RWPE2 (cell line): Measurements from ENCODE around the gene YWHAE.

Experiments used
- ATAC-seq: fragments of 200-7000 bp; cut with Tn5 transposase; 3 replicates; pipeline ENCODE4 v1.9.1; 2021; ENCODE audit warnings: low read depth
- DNase-seq: peaks from one replicate; pipeline ENCODE4 v3.0.0-alpha.2; 2020; ENCODE audit warnings: low spot score
- H3K27ac ChIP-seq: fragments of 450-650 bp; 2 replicates; pipeline ENCODE4 v1.5.1; 2017; ENCODE audit warnings: mild to moderate bottlenecking; ENCODE audit not compliant: poor library complexity, severe bottlenecking
- H3K27me3 ChIP-seq: fragments of 250-450 bp; sonication (Bioruptor Pico); 2 replicates; pipeline ENCODE4 v1.5.1; 2021; ENCODE audit warnings: mild to moderate bottlenecking, moderate library complexity; ENCODE audit not compliant: insufficient read depth, poor library complexity, severe bottlenecking
- H3K36me3 ChIP-seq: fragments of 250-450 bp; sonication (Bioruptor Pico); 2 replicates; pipeline ENCODE4 v1.5.1; 2020; ENCODE audit warnings: low read depth, mild to moderate bottlenecking, moderate library complexity
- H3K4me1 ChIP-seq: fragments of 250-450 bp; sonication (Bioruptor Pico); 2 replicates; pipeline ENCODE4 v1.5.1; 2021; ENCODE audit warnings: mild to moderate bottlenecking, moderate library complexity; ENCODE audit not compliant: insufficient read depth, poor library complexity, severe bottlenecking
- H3K4me3 ChIP-seq: fragments of 250-450 bp; sonication (Bioruptor Pico); 2 replicates; pipeline ENCODE4 v1.5.1; 2021; ENCODE audit warnings: mild to moderate bottlenecking, moderate library complexity; ENCODE audit not compliant: severe bottlenecking
- H3K9me3 ChIP-seq: fragments of 250-450 bp; sonication (Bioruptor Pico); 2 replicates; pipeline ENCODE4 v1.5.1; 2021; ENCODE audit warnings: mild to moderate bottlenecking, moderate library complexity; ENCODE audit not compliant: severe bottlenecking
- TF ChIP-seq, protein P1 (sequence below): fragments of 450-650 bp; IDR thresholded peaks from one replicate; pipeline ENCODE4 v1.5.1; 2017; ENCODE audit warnings: mild to moderate bottlenecking, moderate library complexity; ENCODE audit not compliant: poor library complexity, severe bottlenecking

The YWHAE gene

DNA sequence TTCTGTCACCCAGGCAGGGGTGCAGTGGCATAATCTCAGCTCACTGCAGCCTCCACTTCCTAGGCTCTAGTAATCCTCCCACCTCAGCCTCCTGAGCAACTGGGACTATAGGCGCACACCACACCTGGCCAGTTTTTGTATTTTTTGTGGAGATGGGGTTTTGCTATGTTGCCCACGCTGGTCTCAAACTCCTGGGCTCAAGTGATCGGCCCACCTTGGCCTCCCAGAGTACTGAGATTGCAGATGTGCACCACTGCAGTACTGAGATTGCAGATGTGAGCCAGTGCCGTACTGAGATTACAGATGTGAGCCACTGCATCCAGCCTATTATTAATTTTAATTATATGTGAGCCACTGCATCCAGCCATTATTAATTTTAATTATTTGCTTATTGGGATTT is 42.2 kb upstream of the YWHAE start:
- DNase-seq (no peak), ATAC-seq (no peak)
- Histone ChIP-seq H3K36me3 (peaks cover 22% of the 10 kb centered on the region), H3K9me3 (no peaks in the 10 kb centered on the region), H3K27me3 (no peaks in the 10 kb centered on the region), H3K4me1 (no peaks in the 10 kb centered on the region), H3K4me3 (no peak overlapping the region), H3K27ac (no peak overlapping the region)
- TF ChIP-seq, protein P1, sequence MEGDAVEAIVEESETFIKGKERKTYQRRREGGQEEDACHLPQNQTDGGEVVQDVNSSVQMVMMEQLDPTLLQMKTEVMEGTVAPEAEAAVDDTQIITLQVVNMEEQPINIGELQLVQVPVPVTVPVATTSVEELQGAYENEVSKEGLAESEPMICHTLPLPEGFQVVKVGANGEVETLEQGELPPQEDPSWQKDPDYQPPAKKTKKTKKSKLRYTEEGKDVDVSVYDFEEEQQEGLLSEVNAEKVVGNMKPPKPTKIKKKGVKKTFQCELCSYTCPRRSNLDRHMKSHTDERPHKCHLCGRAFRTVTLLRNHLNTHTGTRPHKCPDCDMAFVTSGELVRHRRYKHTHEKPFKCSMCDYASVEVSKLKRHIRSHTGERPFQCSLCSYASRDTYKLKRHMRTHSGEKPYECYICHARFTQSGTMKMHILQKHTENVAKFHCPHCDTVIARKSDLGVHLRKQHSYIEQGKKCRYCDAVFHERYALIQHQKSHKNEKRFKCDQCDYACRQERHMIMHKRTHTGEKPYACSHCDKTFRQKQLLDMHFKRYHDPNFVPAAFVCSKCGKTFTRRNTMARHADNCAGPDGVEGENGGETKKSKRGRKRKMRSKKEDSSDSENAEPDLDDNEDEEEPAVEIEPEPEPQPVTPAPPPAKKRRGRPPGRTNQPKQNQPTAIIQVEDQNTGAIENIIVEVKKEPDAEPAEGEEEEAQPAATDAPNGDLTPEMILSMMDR, result no peak

DNA sequence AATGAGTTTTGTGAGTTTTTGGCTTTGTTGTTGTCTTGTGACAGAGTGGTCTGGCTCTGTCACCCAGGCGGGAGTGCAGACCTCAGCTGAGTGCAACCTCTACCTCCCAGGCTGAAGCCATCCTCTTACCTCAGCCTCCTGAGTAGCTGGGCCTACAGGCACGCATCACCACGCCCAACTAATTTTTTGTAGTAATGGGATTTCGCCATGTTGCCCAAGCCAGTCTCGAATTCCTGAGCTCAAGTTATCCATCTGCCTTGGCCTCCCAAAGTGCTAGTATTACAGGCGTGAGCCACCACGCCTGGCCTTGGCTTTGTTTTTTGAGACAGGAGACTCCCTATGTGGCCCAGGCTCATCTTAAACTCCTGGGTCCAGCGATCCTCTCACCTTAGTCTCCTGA is 40.9 kb upstream of the YWHAE start:
- H3K36me3 ChIP-seq, result peaks cover 29% of the 10 kb centered on the region
- TF ChIP-seq, protein P1, result no peak
- ATAC-seq, result no peak
- no peaks in the 10 kb centered on the region for H3K9me3 ChIP-seq
- no peaks in the 10 kb centered on the region for H3K4me1 ChIP-seq
- H3K4me3 ChIP-seq, result no peak overlapping the region
- no peak for DNase-seq
- H3K27ac ChIP-seq, result no peak overlapping the region
- H3K27me3 ChIP-seq, result no peaks in the 10 kb centered on the region

DNA sequence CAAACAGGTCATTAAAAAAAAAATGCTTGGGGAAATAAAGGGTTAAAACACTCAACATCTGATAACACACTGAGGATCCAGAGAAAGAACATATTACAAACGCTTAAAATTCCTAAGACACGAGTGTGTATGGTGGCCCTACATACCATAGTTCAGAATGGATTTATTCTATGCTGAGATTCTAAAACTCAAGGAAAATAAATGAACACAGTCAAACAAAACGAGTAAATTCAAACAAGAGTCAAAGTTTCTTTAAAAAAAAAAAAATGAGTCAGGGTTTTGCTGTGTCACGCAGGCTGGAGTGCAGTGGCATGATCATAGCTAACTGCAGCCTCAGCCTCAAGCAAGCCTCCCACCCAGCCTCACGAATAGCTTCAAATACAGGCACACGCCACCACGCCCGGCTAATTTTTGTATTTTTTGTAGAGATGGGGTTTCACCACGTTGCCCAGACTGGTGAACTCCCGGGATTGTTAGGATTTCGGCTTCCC is 38.6 kb upstream of the YWHAE start:
- Histone ChIP-seq H3K4me3 (no peak overlapping the region), H3K4me1 (no peaks in the 10 kb centered on the region), H3K9me3 (no peaks in the 10 kb centered on the region), H3K27ac (no peak overlapping the region), H3K27me3 (no peaks in the 10 kb centered on the region), H3K36me3 (peaks cover 44% of the 10 kb centered on the region)
- DNase-seq (no peak), ATAC-seq (no peak)
- TF ChIP-seq, protein P1, result no peak

DNA sequence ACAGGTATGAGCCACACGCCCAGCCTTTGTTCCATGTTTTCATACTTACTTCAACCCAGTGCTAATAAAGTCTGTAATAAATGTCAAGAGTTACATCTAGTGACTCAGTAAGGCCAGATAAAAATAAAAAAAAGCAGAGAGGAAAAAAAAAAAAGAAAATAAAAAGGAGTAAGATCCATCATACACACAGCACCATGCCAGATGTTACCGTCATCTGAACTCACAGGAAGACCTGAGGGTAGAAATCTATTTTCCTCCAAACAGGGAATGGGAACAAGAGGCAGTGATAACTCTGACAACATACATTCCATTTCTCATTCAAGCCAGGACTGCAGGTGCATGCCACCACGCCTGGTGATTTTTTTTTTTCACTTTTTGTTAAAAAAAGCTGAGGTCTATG is 35.3 kb upstream of the YWHAE start:
- Histone ChIP-seq H3K4me1 (no peaks in the 10 kb centered on the region), H3K27me3 (no peaks in the 10 kb centered on the region), H3K4me3 (no peak overlapping the region), H3K9me3 (no peaks in the 10 kb centered on the region), H3K36me3 (peaks cover 63% of the 10 kb centered on the region), H3K27ac (no peak overlapping the region)
- no peak for DNase-seq
- ATAC-seq, result no peak
- TF ChIP-seq, protein P1, result no peak

DNA sequence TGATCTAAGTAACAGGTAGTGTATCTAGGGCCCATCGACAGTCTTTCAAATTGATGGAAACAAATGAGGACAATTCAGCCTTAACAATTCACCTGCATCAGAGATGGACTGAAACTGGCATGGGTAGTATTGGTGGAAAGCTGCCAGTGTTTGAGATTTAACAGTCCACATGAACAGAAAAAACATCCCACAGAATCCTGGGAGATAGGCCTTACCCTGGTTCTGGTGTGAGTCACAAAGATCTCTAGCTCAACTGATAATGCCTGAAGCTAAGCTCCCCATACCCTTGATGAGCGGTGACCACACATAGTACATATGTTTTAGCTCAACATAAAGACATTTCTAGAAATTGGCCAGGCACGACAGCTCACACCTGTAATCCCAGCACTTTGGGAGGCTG is 34.1 kb upstream of the YWHAE start:
- TF ChIP-seq, protein P1, result no peak
- Histone ChIP-seq H3K36me3 (peaks cover 62% of the 10 kb centered on the region), H3K27me3 (no peaks in the 10 kb centered on the region), H3K4me3 (no peak overlapping the region), H3K9me3 (no peaks in the 10 kb centered on the region), H3K4me1 (no peaks in the 10 kb centered on the region), H3K27ac (no peak overlapping the region)
- ATAC-seq, result no peak
- DNase-seq, result no peak
